ENCODE data around the gene AFF4. TPM values are rescaled to one million over a fixed set of nuclear protein-coding genes. Genes with fewer than 3 reads are reported as not detected.

Gene AFF4
- total and polyA plus RNA-seq, 9 of the 15 experiments (the other 6 are each of a cell fraction or from before 2014, with no cell fraction given) = 1.7 to 25.8 (median 17.9) TPM

DNA sequence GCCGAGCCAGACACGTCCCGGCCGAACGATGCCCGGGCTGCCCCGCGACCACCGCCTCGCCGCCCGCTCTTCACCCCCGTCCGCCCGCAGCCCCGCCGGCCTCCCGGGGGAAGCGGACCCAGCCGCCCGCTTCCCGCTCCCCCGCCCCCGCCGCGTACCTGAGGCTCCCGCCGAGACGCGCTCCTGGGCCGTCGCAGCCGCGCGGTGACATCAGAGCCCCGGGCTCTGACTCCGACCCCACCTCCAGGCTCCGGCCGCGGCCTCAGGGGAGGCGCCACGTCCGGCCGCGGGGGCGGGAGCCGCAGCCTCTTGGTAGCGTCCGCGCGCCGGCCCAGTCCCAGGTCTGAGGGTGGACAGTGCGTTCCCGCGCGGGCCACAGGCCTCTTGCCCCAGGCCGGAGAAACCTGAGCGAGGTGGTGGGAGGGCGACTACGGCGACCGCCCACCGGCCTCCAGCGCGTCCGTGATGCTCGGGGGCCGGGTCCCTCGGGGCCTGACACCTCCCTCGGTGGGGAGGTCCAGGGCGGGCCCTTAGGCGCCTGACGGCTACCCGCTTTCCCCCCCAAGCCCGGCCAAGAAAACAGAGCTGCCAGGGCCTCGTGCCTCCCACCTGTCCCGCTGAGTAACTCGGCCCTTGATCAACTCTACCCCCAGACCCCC is 132.9 kb downstream of the AFF4 start, which contains the start of gene SHROOM1 (continued):
- TF ChIP-seq, protein P1, sequence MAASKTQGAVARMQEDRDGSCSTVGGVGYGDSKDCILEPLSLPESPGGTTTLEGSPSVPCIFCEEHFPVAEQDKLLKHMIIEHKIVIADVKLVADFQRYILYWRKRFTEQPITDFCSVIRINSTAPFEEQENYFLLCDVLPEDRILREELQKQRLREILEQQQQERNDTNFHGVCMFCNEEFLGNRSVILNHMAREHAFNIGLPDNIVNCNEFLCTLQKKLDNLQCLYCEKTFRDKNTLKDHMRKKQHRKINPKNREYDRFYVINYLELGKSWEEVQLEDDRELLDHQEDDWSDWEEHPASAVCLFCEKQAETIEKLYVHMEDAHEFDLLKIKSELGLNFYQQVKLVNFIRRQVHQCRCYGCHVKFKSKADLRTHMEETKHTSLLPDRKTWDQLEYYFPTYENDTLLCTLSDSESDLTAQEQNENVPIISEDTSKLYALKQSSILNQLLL (CRISPR knock-in tag; IDR thresholded peaks at IDR 0.05; ENCODE audit: borderline replicate concordance) = no peak
- TF ChIP-seq, protein P2, sequence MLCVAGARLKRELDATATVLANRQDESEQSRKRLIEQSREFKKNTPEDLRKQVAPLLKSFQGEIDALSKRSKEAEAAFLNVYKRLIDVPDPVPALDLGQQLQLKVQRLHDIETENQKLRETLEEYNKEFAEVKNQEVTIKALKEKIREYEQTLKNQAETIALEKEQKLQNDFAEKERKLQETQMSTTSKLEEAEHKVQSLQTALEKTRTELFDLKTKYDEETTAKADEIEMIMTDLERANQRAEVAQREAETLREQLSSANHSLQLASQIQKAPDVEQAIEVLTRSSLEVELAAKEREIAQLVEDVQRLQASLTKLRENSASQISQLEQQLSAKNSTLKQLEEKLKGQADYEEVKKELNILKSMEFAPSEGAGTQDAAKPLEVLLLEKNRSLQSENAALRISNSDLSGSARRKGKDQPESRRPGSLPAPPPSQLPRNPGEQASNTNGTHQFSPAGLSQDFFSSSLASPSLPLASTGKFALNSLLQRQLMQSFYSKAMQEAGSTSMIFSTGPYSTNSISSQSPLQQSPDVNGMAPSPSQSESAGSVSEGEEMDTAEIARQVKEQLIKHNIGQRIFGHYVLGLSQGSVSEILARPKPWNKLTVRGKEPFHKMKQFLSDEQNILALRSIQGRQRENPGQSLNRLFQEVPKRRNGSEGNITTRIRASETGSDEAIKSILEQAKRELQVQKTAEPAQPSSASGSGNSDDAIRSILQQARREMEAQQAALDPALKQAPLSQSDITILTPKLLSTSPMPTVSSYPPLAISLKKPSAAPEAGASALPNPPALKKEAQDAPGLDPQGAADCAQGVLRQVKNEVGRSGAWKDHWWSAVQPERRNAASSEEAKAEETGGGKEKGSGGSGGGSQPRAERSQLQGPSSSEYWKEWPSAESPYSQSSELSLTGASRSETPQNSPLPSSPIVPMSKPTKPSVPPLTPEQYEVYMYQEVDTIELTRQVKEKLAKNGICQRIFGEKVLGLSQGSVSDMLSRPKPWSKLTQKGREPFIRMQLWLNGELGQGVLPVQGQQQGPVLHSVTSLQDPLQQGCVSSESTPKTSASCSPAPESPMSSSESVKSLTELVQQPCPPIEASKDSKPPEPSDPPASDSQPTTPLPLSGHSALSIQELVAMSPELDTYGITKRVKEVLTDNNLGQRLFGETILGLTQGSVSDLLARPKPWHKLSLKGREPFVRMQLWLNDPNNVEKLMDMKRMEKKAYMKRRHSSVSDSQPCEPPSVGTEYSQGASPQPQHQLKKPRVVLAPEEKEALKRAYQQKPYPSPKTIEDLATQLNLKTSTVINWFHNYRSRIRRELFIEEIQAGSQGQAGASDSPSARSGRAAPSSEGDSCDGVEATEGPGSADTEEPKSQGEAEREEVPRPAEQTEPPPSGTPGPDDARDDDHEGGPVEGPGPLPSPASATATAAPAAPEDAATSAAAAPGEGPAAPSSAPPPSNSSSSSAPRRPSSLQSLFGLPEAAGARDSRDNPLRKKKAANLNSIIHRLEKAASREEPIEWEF (CRISPR knock-in tag; IDR thresholded peaks at IDR 0.05) = no peak
- TF ChIP-seq ZFP1 (CRISPR knock-in tag; IDR thresholded peaks at IDR 0.05) (no peak), CBX3 (IDR thresholded peaks at IDR 0.05; ENCODE audit: borderline replicate concordance in 1 of 2, low read length in 2 of 2) (no peak), ZNF133 (CRISPR knock-in tag; IDR thresholded peaks at IDR 0.05) (no peak), ZKSCAN3 (CRISPR knock-in tag; IDR thresholded peaks at IDR 0.05) (no peak), BRF1 (IDR thresholded peaks at IDR 0.05; ENCODE audit: borderline replicate concordance, extremely low read depth, insufficient read length) (no peak)
- TF ChIP-seq, protein P3, sequence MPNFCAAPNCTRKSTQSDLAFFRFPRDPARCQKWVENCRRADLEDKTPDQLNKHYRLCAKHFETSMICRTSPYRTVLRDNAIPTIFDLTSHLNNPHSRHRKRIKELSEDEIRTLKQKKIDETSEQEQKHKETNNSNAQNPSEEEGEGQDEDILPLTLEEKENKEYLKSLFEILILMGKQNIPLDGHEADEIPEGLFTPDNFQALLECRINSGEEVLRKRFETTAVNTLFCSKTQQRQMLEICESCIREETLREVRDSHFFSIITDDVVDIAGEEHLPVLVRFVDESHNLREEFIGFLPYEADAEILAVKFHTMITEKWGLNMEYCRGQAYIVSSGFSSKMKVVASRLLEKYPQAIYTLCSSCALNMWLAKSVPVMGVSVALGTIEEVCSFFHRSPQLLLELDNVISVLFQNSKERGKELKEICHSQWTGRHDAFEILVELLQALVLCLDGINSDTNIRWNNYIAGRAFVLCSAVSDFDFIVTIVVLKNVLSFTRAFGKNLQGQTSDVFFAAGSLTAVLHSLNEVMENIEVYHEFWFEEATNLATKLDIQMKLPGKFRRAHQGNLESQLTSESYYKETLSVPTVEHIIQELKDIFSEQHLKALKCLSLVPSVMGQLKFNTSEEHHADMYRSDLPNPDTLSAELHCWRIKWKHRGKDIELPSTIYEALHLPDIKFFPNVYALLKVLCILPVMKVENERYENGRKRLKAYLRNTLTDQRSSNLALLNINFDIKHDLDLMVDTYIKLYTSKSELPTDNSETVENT (CRISPR knock-in tag; IDR thresholded peaks at IDR 0.05) = no peak
- TF ChIP-seq, protein P4, sequence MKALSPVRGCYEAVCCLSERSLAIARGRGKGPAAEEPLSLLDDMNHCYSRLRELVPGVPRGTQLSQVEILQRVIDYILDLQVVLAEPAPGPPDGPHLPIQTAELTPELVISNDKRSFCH (CRISPR knock-in tag; IDR thresholded peaks at IDR 0.05) = no peak
- TF ChIP-seq, protein P4 (tag; IDR thresholded peaks at IDR 0.05) = 0 out of 2 replicates have a peak, but pooled peaks have one; percentile 15
- TF ChIP-seq, protein P5, sequence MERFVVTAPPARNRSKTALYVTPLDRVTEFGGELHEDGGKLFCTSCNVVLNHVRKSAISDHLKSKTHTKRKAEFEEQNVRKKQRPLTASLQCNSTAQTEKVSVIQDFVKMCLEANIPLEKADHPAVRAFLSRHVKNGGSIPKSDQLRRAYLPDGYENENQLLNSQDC (CRISPR knock-in tag; IDR thresholded peaks at IDR 0.05) = no peak
- TF ChIP-seq, protein P6, sequence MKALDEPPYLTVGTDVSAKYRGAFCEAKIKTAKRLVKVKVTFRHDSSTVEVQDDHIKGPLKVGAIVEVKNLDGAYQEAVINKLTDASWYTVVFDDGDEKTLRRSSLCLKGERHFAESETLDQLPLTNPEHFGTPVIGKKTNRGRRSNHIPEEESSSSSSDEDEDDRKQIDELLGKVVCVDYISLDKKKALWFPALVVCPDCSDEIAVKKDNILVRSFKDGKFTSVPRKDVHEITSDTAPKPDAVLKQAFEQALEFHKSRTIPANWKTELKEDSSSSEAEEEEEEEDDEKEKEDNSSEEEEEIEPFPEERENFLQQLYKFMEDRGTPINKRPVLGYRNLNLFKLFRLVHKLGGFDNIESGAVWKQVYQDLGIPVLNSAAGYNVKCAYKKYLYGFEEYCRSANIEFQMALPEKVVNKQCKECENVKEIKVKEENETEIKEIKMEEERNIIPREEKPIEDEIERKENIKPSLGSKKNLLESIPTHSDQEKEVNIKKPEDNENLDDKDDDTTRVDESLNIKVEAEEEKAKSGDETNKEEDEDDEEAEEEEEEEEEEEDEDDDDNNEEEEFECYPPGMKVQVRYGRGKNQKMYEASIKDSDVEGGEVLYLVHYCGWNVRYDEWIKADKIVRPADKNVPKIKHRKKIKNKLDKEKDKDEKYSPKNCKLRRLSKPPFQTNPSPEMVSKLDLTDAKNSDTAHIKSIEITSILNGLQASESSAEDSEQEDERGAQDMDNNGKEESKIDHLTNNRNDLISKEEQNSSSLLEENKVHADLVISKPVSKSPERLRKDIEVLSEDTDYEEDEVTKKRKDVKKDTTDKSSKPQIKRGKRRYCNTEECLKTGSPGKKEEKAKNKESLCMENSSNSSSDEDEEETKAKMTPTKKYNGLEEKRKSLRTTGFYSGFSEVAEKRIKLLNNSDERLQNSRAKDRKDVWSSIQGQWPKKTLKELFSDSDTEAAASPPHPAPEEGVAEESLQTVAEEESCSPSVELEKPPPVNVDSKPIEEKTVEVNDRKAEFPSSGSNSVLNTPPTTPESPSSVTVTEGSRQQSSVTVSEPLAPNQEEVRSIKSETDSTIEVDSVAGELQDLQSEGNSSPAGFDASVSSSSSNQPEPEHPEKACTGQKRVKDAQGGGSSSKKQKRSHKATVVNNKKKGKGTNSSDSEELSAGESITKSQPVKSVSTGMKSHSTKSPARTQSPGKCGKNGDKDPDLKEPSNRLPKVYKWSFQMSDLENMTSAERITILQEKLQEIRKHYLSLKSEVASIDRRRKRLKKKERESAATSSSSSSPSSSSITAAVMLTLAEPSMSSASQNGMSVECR (CRISPR knock-in tag; IDR thresholded peaks at IDR 0.05) = no peak; the same call in 1 of the 2 replicates

Data from K562 (cell line).